ENCODE results near the gene C14orf132. TPM values are rescaled to one million over a fixed set of nuclear protein-coding genes. Genes with fewer than 3 reads are reported as not detected.

C14orf132 gene
- total and polyA plus RNA-seq, 2 of the 4 experiments (the other 2 are of a cell fraction), result 6.3 to 13.5 TPM

GRCh38 chr14:96108061-96108795 lies 69.1 kb downstream of the C14orf132 start:
- in situ Hi-C loops (cut with MboI; ENCODE audit: low sequenced_read_pairs) (loop anchor here (5.0 kb wide), 1 partner anchor 94 kb away; the partner anchor contains the start of gene BDKRB2), intact Hi-C loops (cut with micrococcal nuclease) (loop anchor here (10.0 kb wide), 1 partner anchor 397 kb away; the partner anchor contains the start of gene PAPOLA), dilution Hi-C loops (cut with HindIII; ENCODE audit: low sequenced_read_pairs, unreplicated experiment) (no loop called here)
- Histone ChIP-seq H3K4ac (ENCODE audit: low read depth, low read length) (peak overlapping the region; percentile 65), H3K9me1 (ENCODE audit: insufficient read depth, low read length) (peaks cover 21% of the 10 kb centered on the region), H2BK20ac (ENCODE audit: low read depth, low read length) (peak overlapping the region; percentile 91), H2BK5ac (ENCODE audit: low read depth, low read length, poor library complexity, severe bottlenecking) (no peak overlapping the region), H3K4me2 (ENCODE audit: low read depth, low read length) (no peak overlapping the region), H4K20me1 (ENCODE audit: insufficient read depth, low read length) (no peaks in the 10 kb centered on the region), H3K56ac (ENCODE audit: extremely low read depth, insufficient read depth, low read length) (no peak overlapping the region), H2BK120ac (ENCODE audit: low read depth, low read length) (peak overlapping the region; percentile 100), H3K9ac (ENCODE audit: low read depth, low read length) (no peak overlapping the region), H3K23ac (ENCODE audit: low read depth, low read length) (peak overlapping the region; percentile 37; the same call in 1 of the 2 replicates), H3K4me3 (ENCODE audit: insufficient read depth, low read depth, low read length) (no peak overlapping the region), H3K9me3 (ENCODE audit: control insufficient read depth, insufficient read depth, low read length) (peaks cover 2% of the 10 kb centered on the region; the same call in 1 of the 2 replicates), H2AK9ac (replicated peaks; ENCODE audit: low read depth, low read length, poor library complexity) (no peak overlapping the region), H3K79me1 (ENCODE audit: low read depth in 1 of 2, low read length in 2 of 2) (peaks cover 0 to 25% of the 10 kb centered on the region in 2 experiments; a peak in 2 of 4 replicates), H2AK5ac (ENCODE audit: low read depth, low read length) (peak overlapping the region; percentile 90), H3K14ac (replicated peaks; ENCODE audit: low read depth, low read length) (no peak overlapping the region), H4K5ac (ENCODE audit: low read depth, low read length) (peak overlapping the region; percentile 23), H4K91ac (ENCODE audit: insufficient read depth, low read depth, low read length) (peak overlapping the region; percentile 73), H2BK15ac (ENCODE audit: low read depth, low read length) (peak overlapping the region; percentile 88; the same call in 2 of the 3 replicates), H3K36me3 (ENCODE audit: control insufficient read depth, insufficient read depth, low read length) (no peaks in the 10 kb centered on the region), H3K4me1 (ENCODE audit: control insufficient read depth, insufficient read depth, low read length) (peaks cover 15% of the 10 kb centered on the region), H3K27ac (ENCODE audit: insufficient read depth, low read length) (no peak overlapping the region), H3K27me3 (ENCODE audit: control insufficient read depth, insufficient read depth, low read length) (no peaks in the 10 kb centered on the region), H2AFZ (replicated peaks; ENCODE audit: low read length, poor library complexity) (no peak overlapping the region), H4K8ac (ENCODE audit: low read depth in 2 of 2, low read length in 2 of 2) (peak overlapping the region in 1 of 2 experiments; percentile 53; a peak in 2 of 4 replicates), H3K18ac (ENCODE audit: low read depth, low read length) (peak overlapping the region; percentile 66; the same call in 1 of the 2 replicates)
- 80% methylated on average over 1 of the region's 5 CpGs; no CpG with 5 or more reads in 1 of the 2 experiments for WGBS, 2 experiments (ENCODE audit: extremely low coverage in 2 of 2, insufficient read length in 1 of 2)
- ATAC-seq (ENCODE audit: low read depth), result no peak
- DNase-seq, result no peak
- no TSS peak for BruUV-seq (replicated peaks)
- TF ChIP-seq POLR2A (IDR thresholded peaks at IDR 0.05; ENCODE audit: low read depth, low read length) (no peak), NFE2L2 (IDR thresholded peaks at IDR 0.05; ENCODE audit: low read depth, low read length) (no peak), RAD21 (IDR thresholded peaks at IDR 0.05; ENCODE audit: low read length) (no peak), MAZ (IDR thresholded peaks at IDR 0.05; ENCODE audit: borderline replicate concordance, low read depth, low read length) (no peak), RCOR1 (IDR thresholded peaks at IDR 0.05; ENCODE audit: insufficient replicate concordance, low read length) (no peak), RFX5 (IDR thresholded peaks at IDR 0.05; ENCODE audit: low read depth, low read length) (no peak), MXI1 (IDR thresholded peaks at IDR 0.05; ENCODE audit: borderline replicate concordance, low read depth, low read length) (no peak), FOS (IDR thresholded peaks at IDR 0.05; ENCODE audit: low read depth, low read length) (no peak), BHLHE40 (IDR thresholded peaks at IDR 0.05; ENCODE audit: low read depth, low read length) (no peak)
- CTCF ChIA-PET, result no interaction called here
- POLR2A ChIA-PET (ENCODE audit: unreplicated experiment), result interaction anchor here (0.6 kb wide), 1 partner anchor 107 kb away, joined by 8 read pairs; no protein-coding TSS in a partner anchor
